T47D (cell line): ENCODE measurements around the gene EXPH5.
A peak's percentile ranks its signal among the peaks of the same experiment; 100 is the strongest.
"Not testable (repeated sequence)": the region's sequence is repeated elsewhere in the genome, so short reads cannot be mapped to it uniquely, and the experiment has no call there.

Experiments
- DNase-seq, 2 experiments: peaks; one replicate each; pipeline versions ENCODE4 v3.0.0 to v3.0.0-alpha.2; 2011 to 2012; ENCODE audit warnings: low read depth in 1 of 2, low spot score in 1 of 2
- JUND ChIP-seq: IDR thresholded peaks from 2 replicates; pipeline ENCODE4 v1.6.1; 2012; ENCODE audit warnings: low read depth
- in situ Hi-C: cut with HindIII; loops from 2 replicates; pipeline ENCODE4 v1.10.0; 2016; ENCODE audit warnings: low sequenced_read_pairs, low pct_unique_long_range_greater_than_20kb

Gene EXPH5

GRCh38 chr11:108592591-108593213 lies 866 bp downstream of the EXPH5 start:
- in situ Hi-C loops = no loop called here
- TF ChIP-seq JUND = no peak
- DNase-seq = peak; percentile 26 to 60

DNA sequence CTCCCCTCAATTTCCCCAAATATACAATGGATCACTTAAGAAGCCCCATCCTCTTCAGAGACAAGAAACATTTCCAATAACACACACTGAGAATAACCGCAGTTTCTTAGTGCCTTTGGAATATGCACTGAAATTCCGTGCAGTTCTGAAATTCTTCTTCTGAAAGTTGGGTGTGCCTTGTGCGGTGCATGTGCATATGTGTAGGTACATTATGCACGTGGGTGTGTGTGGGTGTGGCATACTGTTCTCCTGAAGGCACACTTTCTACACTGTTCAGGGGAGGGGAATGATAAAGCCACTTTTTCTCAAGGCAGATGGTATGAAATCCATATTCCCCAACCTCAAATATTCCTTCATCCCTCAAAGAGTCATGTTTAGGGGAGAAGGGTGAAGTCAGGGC lies 1.7 kb downstream of the EXPH5 start:
- DNase-seq = peak in 1 of 2 experiments; percentile 42
- no peak for TF ChIP-seq JUND
- in situ Hi-C loops = no loop called here

GRCh38 chr11:108589136-108589535 lies 4.4 kb downstream of the EXPH5 start:
- TF ChIP-seq JUND = no peak
- peak in 1 of 2 experiments; percentile 45 for DNase-seq
- in situ Hi-C loops = no loop called here

DNA sequence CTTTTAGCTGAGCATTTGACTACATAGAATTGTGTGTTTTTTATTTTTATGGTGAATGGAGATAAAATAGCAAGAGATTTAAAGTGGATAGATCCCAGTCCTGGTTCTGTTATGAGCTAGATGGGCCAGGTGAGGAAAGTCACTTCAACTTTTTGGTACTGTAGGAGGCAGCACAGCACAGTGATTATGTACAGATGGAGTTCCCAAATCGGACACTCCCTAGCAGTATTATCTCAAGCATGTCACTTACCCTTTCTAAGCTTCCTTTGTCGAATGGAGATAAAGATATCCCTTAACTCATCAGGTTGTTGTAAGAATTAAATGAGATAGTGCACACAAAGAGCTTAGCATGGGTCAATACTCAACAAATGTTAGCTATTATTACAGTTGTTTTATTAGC lies 5.3 kb downstream of the EXPH5 start:
- no peak for DNase-seq
- in situ Hi-C loops = no loop called here
- no peak for TF ChIP-seq JUND

DNA sequence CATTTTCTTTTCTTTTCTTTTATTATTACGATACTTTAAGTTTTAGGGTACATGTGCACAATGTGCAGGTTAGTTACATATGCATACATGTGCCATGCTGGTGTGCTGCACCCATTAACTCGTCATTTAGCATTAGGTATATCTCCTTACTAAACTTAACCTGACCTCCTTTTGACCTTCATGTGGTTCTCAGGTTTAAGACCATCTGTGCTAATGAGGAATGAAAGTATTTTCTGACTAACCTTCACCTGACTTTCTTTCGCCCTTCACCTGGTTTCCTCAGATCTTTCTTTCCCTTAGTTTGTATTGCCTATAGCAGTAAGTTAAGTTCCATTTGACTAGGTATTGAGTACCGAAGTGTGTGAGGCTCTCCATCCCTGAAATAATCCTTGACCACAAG lies 6.5 kb downstream of the EXPH5 start:
- in situ Hi-C loops = no loop called here
- TF ChIP-seq JUND = no peak
- DNase-seq = no peak

DNA sequence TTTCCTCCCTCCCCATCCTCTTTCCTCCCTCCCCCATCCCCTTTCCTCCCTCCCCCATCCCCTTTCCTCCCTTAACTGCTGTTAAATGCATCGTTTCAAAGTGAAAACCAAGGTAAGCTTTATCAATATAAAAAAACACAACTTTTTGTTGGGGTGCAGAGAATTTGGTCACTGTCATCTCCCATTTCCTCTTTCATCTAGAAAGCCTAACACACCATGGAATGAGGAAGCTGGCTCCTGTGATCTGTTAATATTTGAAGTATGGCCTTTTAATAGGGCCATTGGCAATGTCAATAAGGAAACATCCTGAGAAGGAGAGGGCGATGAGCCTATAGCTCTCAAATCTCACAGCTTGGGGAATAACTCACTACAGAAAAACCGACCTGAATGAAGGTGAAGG lies 7.0 kb downstream of the EXPH5 start:
- in situ Hi-C loops = no loop called here
- DNase-seq = peak in 1 of 2 experiments; percentile 74

GRCh38 chr11:108586185-108586584 lies 7.4 kb downstream of the EXPH5 start:
- in situ Hi-C loops, DNase-seq: not testable (repeated sequence)

More for the DNA sequence above, 7.0 kb downstream of the EXPH5 start:
- TF ChIP-seq JUND = 0 out of 2 replicates have a peak, but pooled peaks have one; percentile 34

DNA sequence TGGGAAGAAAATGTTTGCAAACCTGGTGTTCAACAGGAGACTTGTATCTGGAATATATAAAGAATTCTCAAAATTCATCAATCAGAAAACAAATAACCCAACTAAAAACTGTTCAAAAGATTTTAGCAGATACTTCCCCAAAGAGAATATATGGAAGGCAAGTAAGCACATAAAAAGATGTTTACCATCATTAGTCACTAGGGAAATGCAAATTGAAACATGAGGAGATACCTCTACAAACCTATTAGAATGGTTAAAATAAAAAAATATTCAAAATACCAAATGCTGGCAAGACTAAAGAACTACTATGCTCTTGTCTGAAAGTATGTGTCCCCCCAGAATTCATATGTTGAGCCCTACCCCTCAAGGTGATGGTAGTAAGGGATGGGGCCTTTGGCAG lies 8.6 kb downstream of the EXPH5 start:
- no peak for DNase-seq
- in situ Hi-C loops = no loop called here
- TF ChIP-seq JUND = no peak

DNA sequence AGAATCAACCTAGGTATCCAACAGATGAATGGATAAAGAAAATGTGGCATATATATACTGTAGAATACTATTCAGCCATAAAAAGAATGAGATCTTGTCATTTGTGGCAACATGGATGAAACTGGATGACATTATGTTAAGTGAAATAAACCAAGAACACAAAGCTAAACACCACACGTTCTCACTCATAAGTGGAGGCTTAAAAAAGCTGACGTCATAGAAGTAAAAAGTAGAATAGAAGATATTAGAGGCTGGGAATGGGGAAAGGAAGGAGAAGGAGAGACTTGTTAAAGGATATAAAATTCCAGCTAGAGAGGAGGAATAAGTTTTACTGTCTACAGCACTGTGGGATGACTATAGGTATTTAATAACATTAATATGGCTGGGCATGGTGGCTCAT lies 12.9 kb downstream of the EXPH5 start:
- no peak for DNase-seq
- TF ChIP-seq JUND = no peak
- in situ Hi-C loops = no loop called here

DNA sequence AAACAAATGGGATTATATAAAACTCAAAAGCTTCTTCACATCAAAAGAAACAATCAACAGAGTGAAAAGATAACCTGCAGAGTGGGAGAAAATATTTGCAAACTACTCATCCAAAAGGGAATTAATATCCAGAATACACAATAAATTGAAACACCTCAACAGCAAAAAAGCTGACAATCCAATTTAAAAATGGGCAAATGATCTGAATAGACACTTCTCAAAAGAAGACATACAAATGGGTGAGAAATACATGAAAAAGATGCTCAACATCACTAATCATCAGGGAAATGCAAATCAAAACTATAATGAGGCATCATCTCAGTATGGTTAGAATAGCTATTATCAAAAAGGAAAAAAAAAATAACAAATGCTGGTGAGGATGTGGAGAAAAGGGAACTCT lies 13.5 kb downstream of the EXPH5 start:
- in situ Hi-C loops = no loop called here
- TF ChIP-seq JUND = no peak

DNA sequence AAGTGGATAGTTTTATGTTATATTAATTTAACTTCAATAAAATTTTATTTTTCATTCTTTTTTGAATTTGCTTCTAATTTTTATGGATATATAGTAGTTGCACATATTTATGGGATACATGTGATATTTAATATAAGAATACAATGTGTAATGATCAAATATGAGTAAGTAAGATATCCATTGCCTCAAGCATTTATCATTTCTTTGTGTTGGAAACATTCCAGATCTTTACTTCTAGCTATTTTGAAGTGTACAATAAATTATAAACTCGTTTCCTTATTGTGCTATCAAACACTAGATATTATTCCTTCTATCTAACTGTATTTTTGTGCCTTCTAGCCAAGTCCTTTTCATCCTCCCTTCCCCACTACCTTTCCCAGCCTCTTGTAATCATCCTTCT lies 17.0 kb downstream of the EXPH5 start:
- no peak for TF ChIP-seq JUND
- DNase-seq = no peak
- in situ Hi-C loops = no loop called here

More for the DNA sequence above, 13.5 kb downstream of the EXPH5 start:
- no peak for DNase-seq

DNA sequence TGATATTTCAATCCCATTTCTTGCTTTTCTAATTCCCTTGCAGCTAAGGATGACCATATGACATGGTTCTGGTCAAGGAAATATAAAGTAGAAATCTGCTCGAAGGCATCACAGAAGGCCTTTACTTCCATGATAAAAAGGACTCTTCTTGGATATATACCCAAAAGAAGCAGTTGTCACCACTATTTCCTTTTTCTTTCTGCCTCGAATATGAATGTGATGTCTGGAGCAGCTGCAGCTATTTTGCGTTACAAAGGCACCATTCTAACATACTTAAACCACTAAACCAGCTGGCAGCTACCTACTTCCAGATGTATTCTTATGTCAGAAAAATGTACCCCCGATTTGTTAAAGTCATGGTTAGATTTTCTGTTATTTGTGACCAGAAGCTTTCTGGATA lies 18.9 kb downstream of the EXPH5 start:
- in situ Hi-C loops = no loop called here
- TF ChIP-seq JUND = no peak
- DNase-seq = no peak

DNA sequence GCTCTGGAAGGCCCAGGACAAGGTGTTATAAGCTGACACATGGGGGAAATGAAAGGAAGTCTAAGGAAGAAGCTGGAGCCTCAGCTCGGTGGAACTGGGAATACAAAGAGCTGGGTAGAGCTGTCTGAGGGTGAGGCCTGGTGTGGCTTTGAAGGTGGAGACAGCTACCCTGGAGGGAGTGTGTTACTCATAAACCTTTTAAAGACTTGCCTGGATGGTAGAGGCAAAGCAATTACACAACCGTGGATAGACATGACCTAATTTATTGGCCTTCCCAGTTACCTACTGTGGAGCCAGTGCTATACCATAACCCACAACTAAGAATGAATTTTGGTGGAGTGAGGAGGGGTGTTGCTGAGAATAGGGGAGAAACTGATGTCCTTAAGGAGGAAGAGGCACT lies 22.6 kb downstream of the EXPH5 start:
- TF ChIP-seq JUND = no peak
- in situ Hi-C loops = no loop called here
- no peak for DNase-seq

DNA sequence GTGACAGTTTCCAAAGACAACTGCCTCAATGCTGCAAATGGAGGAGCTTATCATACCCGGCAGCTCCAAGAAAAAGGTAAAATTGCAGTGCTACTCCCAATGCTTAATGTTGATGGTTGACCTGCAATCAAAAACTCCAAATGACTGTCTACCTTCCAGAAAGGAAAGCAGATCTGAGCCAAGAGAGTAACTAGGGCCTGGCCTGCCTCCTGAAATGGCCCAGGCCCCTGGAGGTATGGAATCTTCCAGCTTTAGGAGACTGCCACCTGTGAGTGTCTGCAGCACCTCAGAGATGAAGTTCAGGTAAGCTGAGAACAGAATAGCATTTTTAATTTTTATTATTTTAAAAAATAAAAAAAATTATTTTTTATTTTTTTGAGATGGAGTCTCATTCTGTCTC lies 23.7 kb downstream of the EXPH5 start:
- in situ Hi-C loops = no loop called here
- no peak for DNase-seq

More for the DNA sequence above, 23.7 kb downstream of the EXPH5 start:
- TF ChIP-seq JUND = no peak
